HEK293T (cell line): ENCODE results near the gene LZTR1.

Experiments
- CTCF ChIA-PET: fragments of 350-600 bp; formaldehyde crosslinking; extraction: SDS; loops from one replicate; lab custom pipeline; 2021; ENCODE audit warnings: antibody characterized with exemption, inconsistent platforms; lab: Yijun Ruan, JAX
- POLR2A ChIA-PET: fragments of 350-600 bp; formaldehyde crosslinking; extraction: SDS; loops from one replicate; lab custom pipeline; 2020; ENCODE audit warnings: antibody characterized with exemption, inconsistent platforms; lab: Yijun Ruan, JAX
- DNase-seq: peaks from one replicate; pipeline ENCODE4 v3.0.0; 2012; ENCODE audit warnings: mixed read lengths; ENCODE audit errors: extremely low spot score
- ARNT ChIP-seq: fragments of 450-650 bp; IDR thresholded peaks from 2 replicates; pipeline ENCODE4 v1.6.1; 2017; ENCODE audit warnings: mild to moderate bottlenecking
- BHLHE40 ChIP-seq: fragments of 450-650 bp; IDR thresholded peaks from 2 replicates; pipeline ENCODE4 v1.6.1; 2016; ENCODE audit warnings: mild to moderate bottlenecking, moderate library complexity, borderline replicate concordance
- CTBP1 ChIP-seq: fragments of 450-650 bp; IDR thresholded peaks from 2 replicates; pipeline ENCODE4 v1.6.1; 2016; ENCODE audit warnings: borderline replicate concordance
- ELF4 ChIP-seq: fragments of 450-650 bp; IDR thresholded peaks from 2 replicates; pipeline ENCODE4 v1.6.1; 2017; ENCODE audit warnings: antibody characterized with exemption
- FOXA1 ChIP-seq: fragments of 450-650 bp; IDR thresholded peaks from 2 replicates; pipeline ENCODE4 v1.6.1; 2016; ENCODE audit warnings: mild to moderate bottlenecking
- FOXK2 ChIP-seq: fragments of 450-650 bp; IDR thresholded peaks from 2 replicates; pipeline ENCODE4 v1.6.1; 2016; ENCODE audit warnings: mild to moderate bottlenecking
- FOXM1 ChIP-seq: fragments of 450-650 bp; IDR thresholded peaks from 2 replicates; pipeline ENCODE4 v1.6.1; 2017; ENCODE audit warnings: mild to moderate bottlenecking, borderline replicate concordance
- HDGF ChIP-seq: fragments of 450-650 bp; IDR thresholded peaks from 2 replicates; pipeline ENCODE4 v1.6.1; 2017; ENCODE audit warnings: antibody characterized with exemption, borderline replicate concordance
- L3MBTL2 ChIP-seq: fragments of 450-650 bp; conservative IDR thresholded peaks from 2 replicates; pipeline ENCODE4 v1.6.1; 2016; ENCODE audit warnings: mild to moderate bottlenecking
- LEF1 ChIP-seq: fragments of 450-650 bp; IDR thresholded peaks from 2 replicates; pipeline ENCODE4 v1.6.1; 2017; ENCODE audit warnings: mild to moderate bottlenecking, borderline replicate concordance
- NFRKB ChIP-seq: fragments of 450-650 bp; IDR thresholded peaks from 2 replicates; pipeline ENCODE4 v1.6.1; 2016; ENCODE audit warnings: mild to moderate bottlenecking, moderate library complexity
- PKNOX1 ChIP-seq: fragments of 450-650 bp; IDR thresholded peaks from 2 replicates; pipeline ENCODE4 v1.6.1; 2016
- SP1 ChIP-seq: fragments of 450-650 bp; IDR thresholded peaks from 2 replicates; pipeline ENCODE4 v1.6.1; 2017
- SUZ12 ChIP-seq: fragments of 450-650 bp; IDR thresholded peaks from 2 replicates; pipeline ENCODE4 v1.6.1; 2016; ENCODE audit warnings: mild to moderate bottlenecking
- TARDBP ChIP-seq: fragments of 450-650 bp; IDR thresholded peaks from 2 replicates; pipeline ENCODE4 v1.6.1; 2016
- ZNF384 ChIP-seq: fragments of 450-650 bp; IDR thresholded peaks from 2 replicates; pipeline ENCODE4 v1.6.1; 2016

Gene LZTR1

GRCh38 chr22:21030621-21031544 lies 48.8 kb downstream of the LZTR1 start:
- ChIA-PET POLR2A (no interaction called here), CTCF (no interaction called here)
- no peak for DNase-seq
- TF ChIP-seq ELF4, result no peak

GRCh38 chr22:21031545-21032036 lies 49.5 kb downstream of the LZTR1 start:
- ChIA-PET POLR2A (no interaction called here), CTCF (no interaction called here)
- no peak for TF ChIP-seq ARNT
- TF ChIP-seq NFRKB, result no peak
- no peak for TF ChIP-seq SUZ12
- no peak for TF ChIP-seq BHLHE40
- TF ChIP-seq FOXA1, result no peak
- no peak for TF ChIP-seq TARDBP
- no peak for TF ChIP-seq ELF4
- no peak for TF ChIP-seq FOXM1
- TF ChIP-seq CTBP1, result no peak
- TF ChIP-seq FOXK2, result no peak
- no peak for TF ChIP-seq L3MBTL2
- no peak for TF ChIP-seq PKNOX1
- TF ChIP-seq ZNF384, result no peak
- TF ChIP-seq SP1, result no peak
- TF ChIP-seq HDGF, result no peak
- no peak for TF ChIP-seq LEF1
- no peak for DNase-seq

GRCh38 chr22:21032037-21032867 lies 50.2 kb downstream of the LZTR1 start, which contains the start of gene SLC7A4:
SLC7A4 (minus strand) TSS chr22:21032561; CDS start chr22:21031812, 749 bp downstream.
- no peak for DNase-seq
- ChIA-PET POLR2A (no interaction called here), CTCF (no interaction called here)
- TF ChIP-seq FOXM1 (no peak), CTBP1 (no peak), ELF4 (no peak), FOXK2 (no peak), ARNT (no peak), SP1 (no peak)

GRCh38 chr22:21032868-21033688 lies 51.0 kb downstream of the LZTR1 start:
- TF ChIP-seq SUZ12 (no peak), ARNT (no peak), PKNOX1 (no peak), BHLHE40 (no peak), NFRKB (no peak), ELF4 (no peak), FOXM1 (no peak), ZNF384 (no peak), L3MBTL2 (no peak), LEF1 (no peak), FOXA1 (no peak), SP1 (no peak)
- POLR2A ChIA-PET, result no interaction called here
- DNase-seq, result no peak

GRCh38 chr22:21033895-21034294 lies 51.8 kb downstream of the LZTR1 start:
- CTCF ChIA-PET, result no interaction called here
- POLR2A ChIA-PET, result interaction anchor here (0.7 kb wide), 1 partner anchor 69 kb away, joined by 3 read pairs; no protein-coding TSS in a partner anchor
- no peak for DNase-seq
- TF ChIP-seq NFRKB (no peak), ELF4 (no peak), BHLHE40 (no peak), PKNOX1 (no peak), FOXA1 (no peak), SP1 (no peak), FOXM1 (no peak), FOXK2 (no peak), SUZ12 (no peak), ARNT (no peak), CTBP1 (no peak), LEF1 (no peak), L3MBTL2 (no peak), ZNF384 (no peak)

More at GRCh38 chr22:21032868-21033688, 51.0 kb downstream of the LZTR1 start:
- CTCF ChIA-PET, result interaction anchor here (0.6 kb wide), 1 partner anchor 208 kb away, joined by 3 read pairs; no protein-coding TSS in a partner anchor
